Measurements from ENCODE around the gene SPEF2. TPM values are rescaled to one million over a fixed set of nuclear protein-coding genes. Genes with fewer than 3 reads are reported as not detected.

Gene SPEF2
- total RNA-seq, 1 donor from 2014 or later, result 6.9 TPM

- Mint-ChIP-seq H3K36me3 (ENCODE audit: low read depth) (peaks cover 9% of the 10 kb centered on the region), H3K27me3 (ENCODE audit: low read depth) (no peaks in the 10 kb centered on the region), H3K4me1 (peaks cover 19% of the 10 kb centered on the region), H3K9me3 (no peaks in the 10 kb centered on the region), H3K4me3 (no peak overlapping the region), H3K27ac (ENCODE audit: unreplicated experiment) (no peak overlapping the region)
- DNase-seq (ENCODE audit: low read depth, low spot score), result no peak
- TF ChIP-seq CTCF (conservative IDR thresholded peaks at IDR 0.05), result no peak
These were observed 232.2 kb downstream of the SPEF2 start for GRCh38 chr5:35849860-35850259.

- H3K27ac Mint-ChIP-seq (ENCODE audit: unreplicated experiment), result no peak overlapping the region
- no peak overlapping the region for H3K4me3 Mint-ChIP-seq
- DNase-seq (ENCODE audit: low read depth, low spot score), result no peak
- peaks cover 4% of the 10 kb centered on the region for H3K36me3 Mint-ChIP-seq (ENCODE audit: low read depth)
- no peak for TF ChIP-seq CTCF (conservative IDR thresholded peaks at IDR 0.05)
- H3K9me3 Mint-ChIP-seq, result no peaks in the 10 kb centered on the region
- H3K4me1 Mint-ChIP-seq, result peaks cover 19% of the 10 kb centered on the region
- no peaks in the 10 kb centered on the region for H3K27me3 Mint-ChIP-seq (ENCODE audit: low read depth)
These were observed 233.5 kb downstream of the SPEF2 start for GRCh38 chr5:35850967-35851680.

GRCh38 chr5:35852084-35852734 is 234.5 kb downstream of the SPEF2 start:
- Mint-ChIP-seq H3K9me3 (no peaks in the 10 kb centered on the region), H3K4me3 (no peak overlapping the region), H3K4me1 (peaks cover 26% of the 10 kb centered on the region), H3K27ac (ENCODE audit: unreplicated experiment) (no peak overlapping the region), H3K27me3 (ENCODE audit: low read depth) (no peaks in the 10 kb centered on the region), H3K36me3 (ENCODE audit: low read depth) (no peaks in the 10 kb centered on the region)
- no peak for TF ChIP-seq CTCF (conservative IDR thresholded peaks at IDR 0.05)
- DNase-seq (ENCODE audit: low read depth, low spot score), result no peak

GRCh38 chr5:35852773-35853172 is 235.1 kb downstream of the SPEF2 start:
- no peak overlapping the region for H3K27ac Mint-ChIP-seq (ENCODE audit: unreplicated experiment)
- H3K27me3 Mint-ChIP-seq (ENCODE audit: low read depth), result no peaks in the 10 kb centered on the region
- H3K4me1 Mint-ChIP-seq, result peaks cover 30% of the 10 kb centered on the region
- TF ChIP-seq CTCF (conservative IDR thresholded peaks at IDR 0.05), result no peak
- no peaks in the 10 kb centered on the region for H3K9me3 Mint-ChIP-seq
- no peak overlapping the region for H3K4me3 Mint-ChIP-seq
- H3K36me3 Mint-ChIP-seq (ENCODE audit: low read depth), result no peaks in the 10 kb centered on the region
- DNase-seq (ENCODE audit: low read depth, low spot score), result no peak

GRCh38 chr5:35853631-35854030 is 236.0 kb downstream of the SPEF2 start:
- no peak for TF ChIP-seq CTCF (conservative IDR thresholded peaks at IDR 0.05)
- Mint-ChIP-seq H3K27ac (ENCODE audit: unreplicated experiment) (peak overlapping the region; percentile 37), H3K4me3 (no peak overlapping the region), H3K27me3 (ENCODE audit: low read depth) (no peaks in the 10 kb centered on the region), H3K36me3 (ENCODE audit: low read depth) (no peaks in the 10 kb centered on the region), H3K9me3 (no peaks in the 10 kb centered on the region), H3K4me1 (peaks cover 35% of the 10 kb centered on the region)
- no peak for DNase-seq (ENCODE audit: low read depth, low spot score)

Measured in neural crest cell (in vitro differentiated cells).